ENCODE measurements around the gene SUGCT. TPM values are rescaled to one million over a fixed set of nuclear protein-coding genes. Genes with fewer than 3 reads are reported as not detected.

The SUGCT gene
- total and polyA plus RNA-seq, 2 of the 8 experiments (the other 6 are each of a cell fraction or from before 2014, with no cell fraction given): 2.8 to 5.4 TPM

- Histone ChIP-seq H2BK20ac (ENCODE audit: low read length) (no peak overlapping the region), H4K91ac (replicated peaks; ENCODE audit: insufficient read length, low read length) (no peak overlapping the region), H3K27me3 (replicated peaks in 1 of 4; ENCODE audit: control insufficient read depth in 3 of 4, extremely low read depth in 1 of 4, insufficient read depth in 3 of 4, low read length in 3 of 4) (no peaks in the 10 kb centered on the region), H4K8ac (ENCODE audit: extremely low read depth, insufficient read depth, low read length) (no peak overlapping the region), H2BK5ac (ENCODE audit: low read depth, low read length) (no peak overlapping the region), H3K4ac (replicated peaks; ENCODE audit: insufficient read length, low read depth, low read length) (no peak overlapping the region), H3K14ac (ENCODE audit: insufficient read length) (no peak overlapping the region), H3K9ac (replicated peaks in 1 of 4; ENCODE audit: extremely low read depth in 1 of 4, low read depth in 3 of 4, low read length in 3 of 4) (no peak overlapping the region), H3K79me1 (ENCODE audit: low read depth, low read length) (no peaks in the 10 kb centered on the region), H2BK15ac (ENCODE audit: low read length) (no peak overlapping the region), H3K23me2 (ENCODE audit: low read depth, low read length) (no peaks in the 10 kb centered on the region), H3K18ac (ENCODE audit: extremely low read depth, low read length) (no peak overlapping the region), H3K36me3 (ENCODE audit: control insufficient read depth in 2 of 4, insufficient read depth in 4 of 4, low read length in 3 of 4) (no peaks in the 10 kb centered on the region), H3K4me1 (replicated peaks in 1 of 4; ENCODE audit: control insufficient read depth in 3 of 4, insufficient read depth in 4 of 4, low read length in 3 of 4) (no peaks in the 10 kb centered on the region), H2AK5ac (ENCODE audit: low read depth, low read length) (no peak overlapping the region), H2BK12ac (ENCODE audit: low read depth, low read length) (no peak overlapping the region), H3K4me3 (ENCODE audit: extremely low read depth in 1 of 4, insufficient read depth in 2 of 4, low read depth in 3 of 4, low read length in 4 of 4) (no peak overlapping the region), H2AFZ (ENCODE audit: low read length) (no peak overlapping the region), H3K27ac (ENCODE audit: low read depth, low read length) (no peak overlapping the region), H4K20me1 (replicated peaks in 1 of 2; ENCODE audit: control insufficient read depth in 1 of 2, insufficient read depth in 2 of 2, low read length in 2 of 2) (no peaks in the 10 kb centered on the region), H3K56ac (replicated peaks; ENCODE audit: insufficient read length, low read depth, low read length) (no peak overlapping the region), H3K23ac (ENCODE audit: insufficient read length) (no peak overlapping the region), H3K79me2 (ENCODE audit: control insufficient read depth in 1 of 2, insufficient read depth in 2 of 2, low read length in 2 of 2) (no peaks in the 10 kb centered on the region), H2BK120ac (replicated peaks; ENCODE audit: low read depth, low read length) (no peak overlapping the region), H3K9me3 (ENCODE audit: insufficient read depth in 2 of 2, low read depth in 1 of 2, low read length in 1 of 2) (no peaks in the 10 kb centered on the region), H3K4me2 (ENCODE audit: insufficient read depth in 1 of 2, low read depth in 2 of 2, low read length in 2 of 2) (no peak overlapping the region), H4K5ac (ENCODE audit: insufficient read length, low read depth, low read length) (no peak overlapping the region)
- no peak for FAIRE-seq
- CTCF ChIA-PET (ENCODE audit: partially characterized antibody): no interaction called here
- DNase-seq (ENCODE audit: low read depth in 1 of 2, low spot score in 2 of 2): no peak
- POLR2A ChIA-PET (ENCODE audit: partially characterized antibody): no interaction called here
- WGBS, 2 experiments (ENCODE audit: extremely low coverage in 1 of 2, insufficient coverage in 1 of 2, insufficient read length in 1 of 2, insufficient replicate concordance in 2 of 2, low coverage in 1 of 2, low lambda C conversion rate in 2 of 2, missing lambda C conversion rate in 1 of 2): 91% methylated on average over 4 of the region's 4 CpGs; no CpG with 5 or more reads in 1 of the 2 experiments
- TF ChIP-seq CEBPB (IDR thresholded peaks at IDR 0.05; ENCODE audit: low read depth, low read length) (peak; percentile 31; the same call in 1 of the 2 replicates), POU5F1 (IDR thresholded peaks at IDR 0.05; ENCODE audit: low read depth, low read length) (no peak), TEAD4 (IDR thresholded peaks at IDR 0.05; ENCODE audit: low read depth, low read length) (no peak), RXRA (IDR thresholded peaks at IDR 0.05; ENCODE audit: insufficient read depth, low read depth, low read length) (no peak), SRF (IDR thresholded peaks at IDR 0.05; ENCODE audit: low read depth, low read length) (no peak)
Measured at GRCh38 chr7:40105879-40106473, 28.8 kb upstream of the SUGCT start.
